PC-9 (cell line): ENCODE data around the gene ACER3. TPM values are rescaled to one million over a fixed set of nuclear protein-coding genes. Genes with fewer than 3 reads are reported as not detected.
"Not testable (repeated sequence)": the region's sequence is repeated elsewhere in the genome, so short reads cannot be mapped to it uniquely, and the experiment has no call there.

Experiments used
- BruUV-seq: library from RNA; stranded (reverse); fragments of 400-500 nt; replicated peaks from 2 replicates; lab custom pipeline; 2021; lab: Mats Ljungman, UMichigan
- CTCF ChIA-PET: fragments of 300-600 bp; sonication (Branson Sonifier 250); formaldehyde crosslinking; loops from one replicate; lab custom pipeline; 2022; ENCODE audit warnings: antibody characterized with exemption; lab: Charles Lee
- POLR2A ChIA-PET: fragments of 300-600 bp; sonication (Branson Sonifier 250); formaldehyde crosslinking; loops from one replicate; lab custom pipeline; 2022; ENCODE audit warnings: antibody characterized with exemption; ENCODE audit not compliant: unreplicated experiment; lab: Charles Lee
- DNase-seq, 2 experiments: peaks; one replicate each; pipeline versions ENCODE4 v3.0.0 to v3.0.0-alpha.2; 2015 to 2022; ENCODE audit warnings: mixed read lengths in 1 of 2
- H2AFZ ChIP-seq: fragments of 200-600 bp; sonication (generic); 2 replicates; pipeline ENCODE4 v1.8.1; 2017; ENCODE audit warnings: antibody characterized with exemption
- H3F3A ChIP-seq: fragments of 200-600 bp; sonication (generic); 2 replicates; pipeline ENCODE4 v1.8.1; 2017; ENCODE audit warnings: antibody characterized with exemption, mild to moderate bottlenecking, low read depth; ENCODE audit not compliant: insufficient read depth
- H3K27ac ChIP-seq: fragments of 200-600 bp; sonication (generic); 2 replicates; pipeline ENCODE4 v1.6.1; 2016; ENCODE audit warnings: mixed run types
- H3K27me3 ChIP-seq: fragments of 200-600 bp; sonication (generic); 2 replicates; pipeline ENCODE4 v1.6.1; 2016; ENCODE audit warnings: low read depth, mixed run types; ENCODE audit not compliant: insufficient read depth
- H3K36me3 ChIP-seq: fragments of 200-600 bp; sonication (generic); 2 replicates; pipeline ENCODE4 v1.6.1; 2016; ENCODE audit warnings: low read depth, mixed run types
- H3K4me1 ChIP-seq: fragments of 200-600 bp; sonication (generic); replicated peaks from 2 replicates; pipeline ENCODE4 v1.6.1; 2016; ENCODE audit warnings: mixed run types; ENCODE audit not compliant: insufficient read depth
- H3K4me2 ChIP-seq: fragments of 200-600 bp; sonication (generic); 2 replicates; pipeline ENCODE4 v1.6.1; 2017; ENCODE audit warnings: mixed run types
- H3K4me3 ChIP-seq: fragments of 200-600 bp; sonication (generic); 2 replicates; pipeline ENCODE4 v1.6.1; 2016; ENCODE audit warnings: mixed run types
- H3K79me2 ChIP-seq: fragments of 200-600 bp; sonication (generic); 2 replicates; pipeline ENCODE4 v1.6.1; 2017; ENCODE audit warnings: low read depth, mixed run types
- H3K9me2 ChIP-seq: fragments of 200-600 bp; sonication (generic); 2 replicates; pipeline ENCODE4 v1.8.1; 2017; ENCODE audit warnings: mild to moderate bottlenecking; ENCODE audit not compliant: insufficient read depth
- H3K9me3 ChIP-seq: fragments of 200-600 bp; sonication (generic); 2 replicates; pipeline ENCODE4 v1.8.1; 2016; ENCODE audit warnings: low read depth; ENCODE audit not compliant: insufficient read depth
- H4K20me1 ChIP-seq: fragments of 200-600 bp; sonication (generic); 2 replicates; pipeline ENCODE4 v1.8.1; 2017; ENCODE audit not compliant: insufficient read depth
- CTCF ChIP-seq: fragments of 200-600 bp; sonication (generic); conservative IDR thresholded peaks from 2 replicates; pipeline ENCODE4 v1.6.1; 2017; ENCODE audit warnings: mixed run types, antibody characterized with exemption, mild to moderate bottlenecking, moderate library complexity
- EZH2 ChIP-seq: fragments of 200-600 bp; sonication (generic); IDR thresholded peaks from 2 replicates; pipeline ENCODE4 v1.8.0; 2017; ENCODE audit warnings: antibody characterized with exemption, low read depth
- intact Hi-C: fragments of 100-400 bp; cut with micrococcal nuclease; formaldehyde crosslinking; loops from one replicate; pipeline ENCODE4 v1.10.0; 2022; ENCODE audit not compliant: unreplicated experiment
- total RNA-seq: library from RNA; stranded (reverse); gene quantifications from 2 replicates; pipeline ENCODE4 v1.2.3, GENCODE V29; 2021

ACER3 gene
- total RNA-seq, 1 experiment from 2014 or later: 21.3 TPM

GRCh38 chr11:77046060-77046501, 185.4 kb downstream of the ACER3 start:
- H3K27ac ChIP-seq: no peak overlapping the region
- H3K9me3 ChIP-seq: no peaks in the 10 kb centered on the region
- peaks cover 10% of the 10 kb centered on the region for H3K4me1 ChIP-seq
- peak overlapping the region; percentile 43; the same call in 1 of the 2 replicates for H3K4me3 ChIP-seq
- no peaks in the 10 kb centered on the region for H3K9me2 ChIP-seq
- intact Hi-C loops: loop anchor here (1.0 to 5.0 kb wide), 3 partner anchors 237 to 501 kb away; no protein-coding TSS in a partner anchor
- H3K4me2 ChIP-seq: peak overlapping the region; percentile 76
- peak overlapping the region; percentile 36; the same call in 1 of the 2 replicates for H2AFZ ChIP-seq
- TF ChIP-seq CTCF (peak; percentile 94), EZH2 (no peak)
- H3K27me3 ChIP-seq: no peaks in the 10 kb centered on the region
- DNase-seq: peak in 1 of 2 experiments; percentile 77
- ChIA-PET CTCF (interaction anchor here (1.0 to 2.2 kb wide), 4 partner anchors 45 to 312 kb away, joined by 3 to 11 read pairs (median 8); no protein-coding TSS in a partner anchor), POLR2A (no interaction called here)
- no peaks in the 10 kb centered on the region for H3K36me3 ChIP-seq
- H3F3A ChIP-seq: peaks cover 11% of the 10 kb centered on the region; the same call in 1 of the 2 replicates
- no peaks in the 10 kb centered on the region for H4K20me1 ChIP-seq
- no TSS peak for BruUV-seq
- no peaks in the 10 kb centered on the region for H3K79me2 ChIP-seq

GRCh38 chr11:77047007-77047927, 186.5 kb downstream of the ACER3 start:
- peak; percentile 81 to 94 for DNase-seq

GRCh38 chr11:77047928-77048446, 187.3 kb downstream of the ACER3 start:
- H3K4me3 ChIP-seq, H3K79me2 ChIP-seq, DNase-seq, H3K27me3 ChIP-seq, BruUV-seq, H3K4me2 ChIP-seq, H2AFZ ChIP-seq, H3K4me1 ChIP-seq, H3K9me3 ChIP-seq, H3K27ac ChIP-seq, H4K20me1 ChIP-seq, H3K36me3 ChIP-seq, H3K9me2 ChIP-seq: not testable (repeated sequence)
- intact Hi-C loops: loop anchor here (1.0 to 5.0 kb wide), 7 partner anchors 25 to 571 kb away; no protein-coding TSS in a partner anchor
- H3F3A ChIP-seq: peaks cover 11% of the 10 kb centered on the region; the same call in 1 of the 2 replicates
- ChIA-PET POLR2A (interaction anchor here (0.6 to 0.7 kb wide), 5 partner anchors 43 to 1234 kb away, joined by 4 to 15 read pairs (median 9); no protein-coding TSS in a partner anchor), CTCF (interaction anchor here (0.6 to 2.8 kb wide), 30 partner anchors 10 to 781 kb away, joined by 3 to 133 read pairs (median 6); partner anchors contain the start of gene MYO7A)

More at GRCh38 chr11:77047007-77047927, 186.5 kb downstream of the ACER3 start:
- intact Hi-C loops: loop anchor here (1.0 to 5.0 kb wide), 7 partner anchors 26 to 572 kb away; no protein-coding TSS in a partner anchor
- Histone ChIP-seq H3K9me3 (no peaks in the 10 kb centered on the region), H4K20me1 (no peaks in the 10 kb centered on the region), H3K4me1 (peaks cover 10% of the 10 kb centered on the region), H3K36me3 (no peaks in the 10 kb centered on the region), H3K4me3 (peak overlapping the region; percentile 68), H3K79me2 (no peaks in the 10 kb centered on the region), H2AFZ (peak overlapping the region; percentile 78), H3K4me2 (peak overlapping the region; percentile 96), H3K27me3 (no peaks in the 10 kb centered on the region), H3F3A (peaks cover 11% of the 10 kb centered on the region; the same call in 1 of the 2 replicates), H3K27ac (peak overlapping the region; percentile 35; the same call in 1 of the 2 replicates), H3K9me2 (no peaks in the 10 kb centered on the region)
- BruUV-seq: no TSS peak
- ChIA-PET POLR2A (interaction anchor here (0.6 to 0.7 kb wide), 6 partner anchors 9 to 1233 kb away, joined by 4 to 15 read pairs (median 8); no protein-coding TSS in a partner anchor), CTCF (interaction anchor here (0.6 to 2.8 kb wide), 38 partner anchors 9 to 1400 kb away, joined by 3 to 133 read pairs (median 6); partner anchors contain the start of gene MYO7A)
- TF ChIP-seq CTCF: peak; percentile 87
- TF ChIP-seq EZH2: no peak
